GM21529 (cell line): ENCODE measurements around the gene MAT2A.
A peak's percentile ranks its signal among the peaks of the same experiment; 100 is the strongest.
"Not testable (repeated sequence)": the region's sequence is repeated elsewhere in the genome, so short reads cannot be mapped to it uniquely, and the experiment has no call there.

ENCODE experiments used
- ATAC-seq: cut with Tn5 transposase; IDR thresholded peaks from one replicate; pipeline ENCODE4 v1.9.1; 2021; ENCODE audit not compliant: unreplicated experiment

Gene MAT2A

DNA sequence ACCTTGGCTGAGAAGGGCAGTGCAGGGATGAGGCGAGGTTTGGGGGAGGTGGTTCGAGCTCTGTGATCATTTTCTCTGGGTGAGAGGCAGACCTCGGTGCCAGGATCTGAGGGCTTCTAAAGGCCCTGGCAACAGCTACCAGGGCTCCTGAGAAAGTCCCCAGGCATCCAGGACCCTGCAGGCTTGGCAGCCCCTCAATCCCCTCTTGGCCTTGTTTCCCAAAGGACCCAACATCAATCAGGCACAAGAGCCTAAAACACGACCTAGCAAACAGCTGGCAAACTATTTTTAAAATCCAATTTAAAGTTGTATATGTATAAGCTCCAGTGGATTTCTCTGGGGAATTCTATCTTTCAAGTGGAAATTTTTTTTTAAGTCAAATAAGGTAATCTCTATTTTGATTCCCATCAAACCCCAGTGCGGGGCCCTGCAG is 15.0 kb upstream of the MAT2A start:
- ATAC-seq = no peak

GRCh38 chr2:85524336-85524908 is 14.5 kb upstream of the MAT2A start:
- no peak for ATAC-seq

GRCh38 chr2:85525029-85525428 is 13.9 kb upstream of the MAT2A start:
- ATAC-seq = no peak

DNA sequence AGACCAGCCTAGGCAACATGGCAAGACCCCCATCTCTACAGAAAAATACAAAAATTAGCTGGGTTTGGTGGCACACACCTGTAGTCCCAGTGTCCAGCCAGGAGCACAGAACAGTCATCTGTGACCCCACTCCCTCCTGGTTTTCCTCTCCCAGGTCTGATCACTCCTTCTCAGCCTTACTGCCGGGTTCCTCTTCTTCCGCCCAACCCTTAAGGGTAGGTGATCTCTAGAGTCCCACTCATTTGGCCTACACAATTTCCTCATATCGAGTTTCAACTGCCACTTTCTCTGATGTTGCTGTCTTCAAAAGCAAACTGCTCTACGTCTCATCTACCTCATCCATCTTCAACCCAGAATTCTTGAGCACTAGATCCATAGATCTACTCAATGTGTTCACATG is 13.4 kb upstream of the MAT2A start:
- ATAC-seq = no peak

DNA sequence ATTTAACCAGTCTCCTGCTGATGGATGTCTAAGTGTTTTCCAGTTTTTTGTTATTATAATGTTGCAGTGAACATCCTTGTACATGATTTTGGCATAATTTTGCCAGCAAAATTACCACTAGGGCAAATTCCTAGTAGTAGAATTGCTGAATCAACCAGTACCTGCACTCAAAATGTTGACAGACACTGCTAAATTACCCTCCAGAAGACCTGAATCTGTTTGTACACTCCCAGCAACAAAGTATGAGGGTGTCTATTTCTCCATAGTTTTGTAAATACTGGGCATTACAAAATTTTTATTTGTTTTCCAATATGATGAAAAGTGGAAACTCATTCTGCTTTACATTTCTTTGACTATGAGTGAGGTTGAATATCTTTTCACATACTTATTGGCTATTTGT is 11.2 kb upstream of the MAT2A start:
- no peak for ATAC-seq

DNA sequence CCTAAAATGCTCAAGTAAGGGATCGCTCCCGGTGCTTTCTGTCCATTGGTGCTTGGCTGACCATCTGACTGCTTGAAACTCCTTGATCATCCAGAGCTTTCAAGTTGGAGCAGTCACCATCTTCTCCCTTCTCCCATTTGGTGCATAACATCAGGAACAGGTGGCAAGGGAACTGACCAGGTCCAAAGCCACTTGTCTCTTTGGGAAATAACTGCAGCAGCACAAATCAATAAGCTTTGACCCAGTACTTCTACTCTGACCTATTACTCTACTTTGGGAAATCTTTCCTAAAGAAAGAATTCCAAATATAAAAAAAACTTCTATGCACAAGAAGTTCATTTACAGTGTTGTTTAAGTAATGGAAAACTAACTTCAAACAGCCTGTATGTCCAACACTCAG is 10.6 kb upstream of the MAT2A start:
- ATAC-seq = no peak

GRCh38 chr2:85529809-85530208 is 9.2 kb upstream of the MAT2A start:
- ATAC-seq = no peak

DNA sequence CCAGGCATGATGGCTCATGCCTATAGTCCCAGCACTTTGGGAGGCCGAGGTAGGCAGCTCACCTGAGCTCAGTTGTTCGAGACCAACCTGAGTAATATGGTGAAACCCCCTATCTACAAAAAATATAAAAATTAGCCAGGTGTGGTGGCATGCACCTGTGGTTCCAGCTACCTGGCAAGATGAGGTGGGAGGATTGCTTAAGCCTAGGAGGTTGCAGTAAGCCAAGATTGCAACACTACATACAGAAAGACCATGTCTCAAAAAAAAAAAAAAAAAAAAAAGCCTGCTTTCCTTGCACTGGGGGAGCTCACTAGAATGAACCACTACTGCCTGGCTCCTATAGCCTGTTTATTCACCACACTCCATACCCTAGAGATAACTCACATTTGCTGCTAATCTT is 7.4 kb upstream of the MAT2A start:
- no peak for ATAC-seq

- ATAC-seq = no peak
Measured at GRCh38 chr2:85534099-85534498, 4.9 kb upstream of the MAT2A start.

DNA sequence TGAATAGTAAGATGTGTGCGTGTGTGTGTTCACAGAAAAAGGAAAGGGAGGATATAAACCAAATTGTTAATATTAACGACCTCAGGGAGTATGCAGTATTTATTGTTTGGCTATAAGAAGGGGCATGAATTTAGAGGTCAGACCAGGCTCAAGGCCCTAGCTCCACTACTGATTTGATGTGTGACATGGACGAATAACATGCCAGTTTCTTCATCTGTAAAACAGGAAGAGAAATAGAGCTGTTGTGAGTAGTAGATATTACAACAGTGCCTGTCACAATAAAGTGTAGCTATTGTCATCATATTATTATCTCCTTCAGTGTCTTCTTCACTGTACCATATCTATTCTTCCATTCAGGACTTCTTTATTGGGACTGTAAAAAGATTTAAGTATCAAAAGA is 4.1 kb upstream of the MAT2A start:
- ATAC-seq = no peak

DNA sequence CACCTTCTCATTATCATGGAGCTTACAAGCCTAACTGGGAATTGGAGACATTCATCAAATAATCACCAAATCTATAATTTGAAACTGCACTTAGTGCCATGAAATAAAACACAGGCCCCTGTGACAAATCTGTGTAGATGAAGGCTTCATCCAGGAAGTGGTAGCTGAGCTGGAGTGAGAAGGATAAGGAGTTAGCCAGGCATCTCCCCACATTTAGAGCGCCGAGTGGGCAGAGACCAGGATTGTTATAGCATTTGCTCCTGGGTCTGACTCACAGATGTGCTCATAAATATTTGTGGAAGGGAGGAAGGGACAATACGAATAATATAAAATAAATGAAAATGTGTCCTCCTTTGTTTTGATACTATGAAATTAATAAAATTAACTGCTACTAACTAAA is 2.5 kb upstream of the MAT2A start:
- ATAC-seq = no peak

- ATAC-seq = no peak
Measured at GRCh38 chr2:85537600-85538506, 1.1 kb upstream of the MAT2A start.

- ATAC-seq = peak; percentile 25
Measured at GRCh38 chr2:85539361-85540132, 579 bp downstream of the MAT2A start.

DNA sequence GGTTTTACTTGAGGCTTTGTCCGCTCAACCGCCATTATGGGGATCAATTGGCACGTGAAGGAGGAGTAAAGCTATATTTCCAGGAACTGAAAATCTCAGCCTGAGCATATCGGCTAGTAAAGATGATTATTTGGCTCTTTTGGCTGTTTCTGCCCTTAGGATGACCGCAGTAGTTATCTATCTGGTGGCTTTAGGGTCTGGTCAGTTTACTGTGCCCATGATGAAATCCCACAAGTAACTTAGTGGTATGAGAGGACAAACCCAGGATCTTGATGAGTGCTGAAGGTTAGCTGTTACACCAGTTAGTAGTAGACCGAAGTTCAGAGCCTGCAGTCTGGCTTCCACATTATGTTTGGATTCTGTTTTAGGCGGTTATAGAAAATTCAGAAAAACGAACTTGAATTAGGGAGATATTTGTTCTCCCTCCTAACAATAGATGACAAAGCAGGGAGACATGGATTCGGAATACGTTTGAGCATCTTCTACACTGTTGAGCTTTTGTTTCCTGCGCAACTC is 1.2 kb downstream of the MAT2A start:
- no peak for ATAC-seq

DNA sequence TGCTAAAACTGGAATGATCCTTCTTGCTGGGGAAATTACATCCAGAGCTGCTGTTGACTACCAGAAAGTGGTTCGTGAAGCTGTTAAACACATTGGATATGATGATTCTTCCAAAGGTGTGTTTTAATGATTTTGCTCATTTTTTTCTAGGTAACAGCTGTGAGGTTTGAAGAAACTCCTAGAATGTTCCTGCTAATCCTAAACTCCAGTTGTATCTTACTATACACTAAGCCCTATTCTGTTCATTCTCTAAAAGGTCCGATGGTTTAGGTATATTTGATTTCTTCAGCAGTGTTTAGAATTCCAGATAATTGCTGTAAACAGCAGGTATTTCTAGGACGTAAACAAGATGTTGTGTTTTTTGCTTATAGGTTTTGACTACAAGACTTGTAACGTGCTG is 2.3 kb downstream of the MAT2A start:
- ATAC-seq = no peak

DNA sequence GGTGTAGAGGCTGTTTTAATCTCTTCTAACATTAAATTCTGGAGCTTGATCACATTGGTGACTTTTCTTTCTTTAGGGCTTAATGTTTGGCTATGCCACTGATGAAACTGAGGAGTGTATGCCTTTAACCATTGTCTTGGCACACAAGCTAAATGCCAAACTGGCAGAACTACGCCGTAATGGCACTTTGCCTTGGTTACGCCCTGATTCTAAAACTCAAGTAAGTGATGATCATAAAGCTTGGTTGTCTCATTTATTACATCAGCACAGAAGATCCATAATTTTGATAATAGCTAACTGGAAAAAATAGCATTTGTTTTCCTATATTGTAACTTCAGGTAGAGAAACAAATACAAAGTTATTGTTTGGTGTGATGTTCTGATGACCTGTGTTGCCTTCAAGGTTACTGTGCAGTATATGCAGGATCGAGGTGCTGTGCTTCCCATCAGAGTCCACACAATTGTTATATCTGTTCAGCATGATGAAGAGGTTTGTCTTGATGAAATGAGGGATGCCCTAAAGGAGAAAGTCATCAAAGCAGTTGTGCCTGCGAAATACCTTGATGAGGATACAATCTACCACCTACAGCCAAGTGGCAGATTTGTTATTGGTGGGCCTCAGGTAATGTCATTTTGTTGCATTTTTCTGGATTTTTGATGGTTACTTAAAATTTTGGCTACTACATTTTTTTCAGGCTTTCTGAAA is 2.9 kb downstream of the MAT2A start:
- ATAC-seq = no peak

DNA sequence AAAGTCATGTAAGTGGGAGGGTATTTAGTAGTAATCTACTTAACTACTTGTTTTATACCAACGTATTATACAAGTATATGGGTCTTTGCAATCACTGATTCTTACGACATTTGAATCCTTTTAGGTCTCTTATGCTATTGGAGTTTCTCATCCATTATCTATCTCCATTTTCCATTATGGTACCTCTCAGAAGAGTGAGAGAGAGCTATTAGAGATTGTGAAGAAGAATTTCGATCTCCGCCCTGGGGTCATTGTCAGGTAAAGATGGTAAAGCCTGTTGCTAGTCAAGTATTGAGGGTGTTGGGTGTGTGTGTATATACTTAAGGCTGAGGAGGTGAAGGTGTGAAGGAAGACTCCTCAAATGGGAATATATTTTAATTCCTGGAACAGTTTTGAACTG is 3.8 kb downstream of the MAT2A start:
- no peak for ATAC-seq

DNA sequence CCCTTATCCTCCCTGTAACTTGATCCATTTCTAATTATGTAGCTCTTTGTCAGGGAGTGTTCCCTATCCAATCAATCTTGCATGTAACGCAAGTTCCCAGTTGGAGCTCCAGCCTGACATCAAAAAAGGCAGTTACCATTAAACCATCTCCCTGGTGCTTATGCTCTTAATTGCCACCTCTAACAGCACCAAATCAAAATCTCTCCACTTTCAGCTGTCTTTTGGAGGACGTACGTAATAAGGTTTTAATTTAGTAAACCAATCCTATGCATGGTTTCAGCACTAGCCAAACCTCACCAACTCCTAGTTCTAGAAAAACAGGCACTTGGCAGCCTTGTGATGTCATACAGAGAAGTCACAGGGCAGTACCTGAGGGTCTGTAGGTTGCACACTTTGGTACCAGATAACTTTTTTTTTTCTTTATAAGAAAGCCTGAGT is 5.3 kb downstream of the MAT2A start:
- not testable (repeated sequence) for ATAC-seq

- not testable (repeated sequence) for ATAC-seq
Measured at GRCh38 chr2:85544915-85545779, 6.2 kb downstream of the MAT2A start.

GRCh38 chr2:85545780-85546240 is 6.8 kb downstream of the MAT2A start:
- no peak for ATAC-seq
